HFFc6 (cell line): ENCODE results near the gene HOXB4. TPM values are rescaled to one million over a fixed set of nuclear protein-coding genes. Genes with fewer than 3 reads are reported as not detected.

Source experiments
- DNase-seq: peaks from one replicate; pipeline ENCODE4 v3.0.0-alpha.2; 2018
- H3K27ac Mint-ChIP-seq: 2 replicates; pipeline ENCODE4 v1.8.0; 2020; ENCODE audit warnings: mild to moderate bottlenecking, mixed read lengths
- H3K27me3 Mint-ChIP-seq: 2 replicates; pipeline ENCODE4 v1.8.0; 2021; ENCODE audit warnings: mild to moderate bottlenecking, moderate library complexity, mixed read lengths; ENCODE audit not compliant: insufficient read depth
- H3K36me3 Mint-ChIP-seq: 2 replicates; pipeline ENCODE4 v1.8.0; 2021; ENCODE audit warnings: low read depth, mixed read lengths
- H3K4me1 Mint-ChIP-seq: 2 replicates; pipeline ENCODE4 v1.8.0; 2020; ENCODE audit warnings: low read depth, mixed read lengths
- H3K4me3 Mint-ChIP-seq: 2 replicates; pipeline ENCODE4 v1.8.0; 2020; ENCODE audit warnings: mild to moderate bottlenecking, moderate library complexity, mixed read lengths
- H3K9me3 Mint-ChIP-seq: 2 replicates; pipeline ENCODE4 v1.8.0; 2020; ENCODE audit warnings: mild to moderate bottlenecking, mixed read lengths
- CTCF ChIP-seq: fragments of 200-600 bp; sonication (generic); IDR thresholded peaks from 2 replicates; pipeline ENCODE4 v1.5.0; 2021; ENCODE audit warnings: antibody characterized with exemption, mild to moderate bottlenecking
- total RNA-seq, 6 experiments: library from RNA; stranded (reverse); fragmentation: NEBNext Ultra II Directional; extraction: Animal tissue kit (Norgen Biotek cat#: 25700); gene quantifications; 2 replicates in 1 of 6; 3 replicates in 5 of 6; pipeline ENCODE4 v1.2.3, GENCODE V29; 2021

The HOXB4 gene
- total RNA-seq, 6 experiments from 2014 or later: not detected

- Mint-ChIP-seq H3K27ac (no peak overlapping the region), H3K9me3 (no peaks in the 10 kb centered on the region), H3K4me1 (peaks cover 9% of the 10 kb centered on the region; the same call in 1 of the 2 replicates), H3K27me3 (peaks cover 68% of the 10 kb centered on the region), H3K4me3 (no peak overlapping the region), H3K36me3 (no peaks in the 10 kb centered on the region)
- TF ChIP-seq CTCF: no peak
- DNase-seq: no peak
Observed at GRCh38 chr17:48532261-48532660, 45.9 kb downstream of the HOXB4 start.

GRCh38 chr17:48530887-48531272, 47.3 kb downstream of the HOXB4 start, which contains the start of gene HOXB1:
Gene HOXB1 (minus strand): TSS chr17:48531011. CDS start chr17:48530904, 107 bp downstream.
- no peaks in the 10 kb centered on the region for H3K4me1 Mint-ChIP-seq
- no peaks in the 10 kb centered on the region for H3K36me3 Mint-ChIP-seq
- H3K27me3 Mint-ChIP-seq: peaks cover 74% of the 10 kb centered on the region
- no peak within 1 kb of the TSS for H3K27ac Mint-ChIP-seq
- TF ChIP-seq CTCF: no peak
- H3K4me3 Mint-ChIP-seq: no peak within 1 kb of the TSS
- DNase-seq: no peak
- H3K9me3 Mint-ChIP-seq: no peaks in the 10 kb centered on the region

GRCh38 chr17:48530208-48530886, 47.8 kb downstream of the HOXB4 start:
- H3K4me1 Mint-ChIP-seq: no peaks in the 10 kb centered on the region
- no peaks in the 10 kb centered on the region for H3K36me3 Mint-ChIP-seq
- DNase-seq: no peak
- H3K27me3 Mint-ChIP-seq: peaks cover 75% of the 10 kb centered on the region
- H3K9me3 Mint-ChIP-seq: no peaks in the 10 kb centered on the region
- H3K4me3 Mint-ChIP-seq: no peak overlapping the region
- no peak for TF ChIP-seq CTCF
- H3K27ac Mint-ChIP-seq: no peak overlapping the region

- H3K27me3 Mint-ChIP-seq: peaks cover 75% of the 10 kb centered on the region
- H3K4me3 Mint-ChIP-seq: no peak overlapping the region
- H3K4me1 Mint-ChIP-seq: no peaks in the 10 kb centered on the region
Observed at GRCh38 chr17:48529683-48530009, 48.5 kb downstream of the HOXB4 start.

GRCh38 chr17:48528936-48529682, 49.0 kb downstream of the HOXB4 start:
- H3K27me3 Mint-ChIP-seq: peaks cover 75% of the 10 kb centered on the region
- no peaks in the 10 kb centered on the region for H3K4me1 Mint-ChIP-seq
- no peaks in the 10 kb centered on the region for H3K36me3 Mint-ChIP-seq
- no peak for TF ChIP-seq CTCF
- H3K4me3 Mint-ChIP-seq: no peak overlapping the region
- no peaks in the 10 kb centered on the region for H3K9me3 Mint-ChIP-seq
- DNase-seq: no peak
- H3K27ac Mint-ChIP-seq: no peak overlapping the region

More at GRCh38 chr17:48529683-48530009, 48.5 kb downstream of the HOXB4 start:
- Mint-ChIP-seq H3K27ac (no peak overlapping the region), H3K36me3 (no peaks in the 10 kb centered on the region), H3K9me3 (no peaks in the 10 kb centered on the region)
- DNase-seq: no peak
- TF ChIP-seq CTCF: no peak
